WTC11 (cell line): ENCODE data around the gene RMDN3. TPM values are rescaled to one million over a fixed set of nuclear protein-coding genes. Genes with fewer than 3 reads are reported as not detected.

ENCODE experiments used
- ATAC-seq: fragments of 200-7000 bp; cut with Tn5 transposase; 2 replicates; pipeline ENCODE4 v1.10.0; 2021; ENCODE audit warnings: mild to moderate bottlenecking, moderate library complexity
- CTCF ChIA-PET: fragments of 300-600 bp; sonication (Branson Sonifier 250); formaldehyde crosslinking; loops from one replicate; lab custom pipeline; 2021; ENCODE audit warnings: antibody characterized with exemption; lab: Charles Lee
- POLR2A ChIA-PET: fragments of 350-600 bp; sonication (Branson Sonifier 250); formaldehyde crosslinking; loops from one replicate; lab custom pipeline; 2021; ENCODE audit warnings: antibody characterized with exemption; lab: Charles Lee
- DNase-seq: peaks from one replicate; pipeline ENCODE4 v3.0.0; 2021; ENCODE audit warnings: low spot score
- H3K27ac Mint-ChIP-seq: 2 replicates; pipeline ENCODE4 v1.8.0; 2021; ENCODE audit warnings: mixed read lengths
- H3K27me3 Mint-ChIP-seq: 2 replicates; pipeline ENCODE4 v1.8.0; 2021; ENCODE audit warnings: low read depth, mild to moderate bottlenecking, moderate library complexity, mixed read lengths
- H3K36me3 Mint-ChIP-seq: 2 replicates; pipeline ENCODE4 v1.8.0; 2021; ENCODE audit warnings: mixed read lengths
- H3K4me1 Mint-ChIP-seq: 2 replicates; pipeline ENCODE4 v1.8.0; 2022; ENCODE audit warnings: mixed read lengths
- H3K4me3 Mint-ChIP-seq: 2 replicates; pipeline ENCODE4 v1.8.0; 2021; ENCODE audit warnings: mild to moderate bottlenecking, moderate library complexity, mixed read lengths
- H3K9me3 Mint-ChIP-seq: 2 replicates; pipeline ENCODE4 v1.8.0; 2021; ENCODE audit warnings: mixed read lengths
- ATF1 ChIP-seq: sonication (generic); formaldehyde crosslinking; IDR thresholded peaks from 2 replicates; pipeline ENCODE4 v1.8.1; 2023; ENCODE audit warnings: mild to moderate bottlenecking, moderate library complexity, missing genetic modification reagents
- ESRRA ChIP-seq: sonication (generic); formaldehyde crosslinking; IDR thresholded peaks from 2 replicates; pipeline ENCODE4 v1.8.1; 2022; ENCODE audit warnings: mild to moderate bottlenecking, missing genetic modification reagents, borderline replicate concordance
- MYBL2 ChIP-seq: sonication (generic); formaldehyde crosslinking; IDR thresholded peaks from 2 replicates; pipeline ENCODE4 v1.8.1; 2023; ENCODE audit warnings: mild to moderate bottlenecking, moderate library complexity, missing genetic modification reagents
- NFYB ChIP-seq: sonication (generic); formaldehyde crosslinking; conservative IDR thresholded peaks from 2 replicates; pipeline ENCODE4 v1.8.0; 2022; ENCODE audit warnings: low read depth, missing genetic modification reagents
- RELA ChIP-seq: sonication (generic); formaldehyde crosslinking; IDR thresholded peaks from 2 replicates; pipeline ENCODE4 v1.8.1; 2022; ENCODE audit warnings: missing genetic modification reagents, mild to moderate bottlenecking, borderline replicate concordance
- RORB ChIP-seq: fragments of 250-450 bp; sonication (Bioruptor Pico); IDR thresholded peaks from 2 replicates; pipeline ENCODE4 v1.9.0; 2021; ENCODE audit warnings: mild to moderate bottlenecking
- TCF7 ChIP-seq: sonication (generic); formaldehyde crosslinking; IDR thresholded peaks from 2 replicates; pipeline ENCODE4 v1.8.0; 2022; ENCODE audit warnings: mild to moderate bottlenecking, low read depth, missing genetic modification reagents, moderate library complexity
- TEAD4 ChIP-seq: sonication (generic); formaldehyde crosslinking; IDR thresholded peaks from 2 replicates; pipeline ENCODE4 v1.8.0; 2022; ENCODE audit warnings: mild to moderate bottlenecking, missing genetic modification reagents
- ZNF232 ChIP-seq: sonication (generic); formaldehyde crosslinking; IDR thresholded peaks from 2 replicates; pipeline ENCODE4 v1.8.0; 2022; ENCODE audit warnings: mild to moderate bottlenecking, missing genetic modification reagents
- ZNF416 ChIP-seq: fragments of 250-450 bp; sonication (Bioruptor Pico); IDR thresholded peaks from 2 replicates; pipeline ENCODE4 v1.9.0; 2021; ENCODE audit warnings: mild to moderate bottlenecking, inconsistent platforms
- total RNA-seq: library from RNA; stranded (reverse); gene quantifications from 3 replicates; pipeline ENCODE4 v1.2.3, GENCODE V29; 2021
- TF ChIP-seq, protein P1 (sequence below): fragments of 250-450 bp; sonication (Bioruptor Pico); IDR thresholded peaks from 2 replicates; pipeline ENCODE4 v1.9.0; 2021; ENCODE audit warnings: mild to moderate bottlenecking
- TF ChIP-seq, protein P2 (sequence below): fragments of 250-450 bp; sonication (Bioruptor Pico); IDR thresholded peaks from 2 replicates; pipeline ENCODE4 v2.1.2; 2022; ENCODE audit warnings: mild to moderate bottlenecking, moderate library complexity
- TF ChIP-seq, protein P3 (sequence below): sonication (generic); formaldehyde crosslinking; IDR thresholded peaks from 2 replicates; pipeline ENCODE4 v1.8.1; 2022; ENCODE audit warnings: low read depth, missing genetic modification reagents, borderline replicate concordance
- TF ChIP-seq, protein P4 (sequence below): sonication (generic); formaldehyde crosslinking; IDR thresholded peaks from 2 replicates; pipeline ENCODE4 v1.8.0; 2023; ENCODE audit warnings: mild to moderate bottlenecking, missing genetic modification reagents
- TF ChIP-seq, protein P5 (sequence below): fragments of 250-450 bp; sonication (Bioruptor Pico); IDR thresholded peaks from 2 replicates; pipeline ENCODE4 v1.8.0; 2021; ENCODE audit warnings: mild to moderate bottlenecking
- TF ChIP-seq, protein P6 (sequence below): sonication (generic); formaldehyde crosslinking; IDR thresholded peaks from 2 replicates; pipeline ENCODE4 v1.8.1; 2023; ENCODE audit warnings: mild to moderate bottlenecking, missing genetic modification reagents, borderline replicate concordance

The RMDN3 gene
- total RNA-seq, 1 experiment from 2014 or later, result 22.8 TPM

DNA sequence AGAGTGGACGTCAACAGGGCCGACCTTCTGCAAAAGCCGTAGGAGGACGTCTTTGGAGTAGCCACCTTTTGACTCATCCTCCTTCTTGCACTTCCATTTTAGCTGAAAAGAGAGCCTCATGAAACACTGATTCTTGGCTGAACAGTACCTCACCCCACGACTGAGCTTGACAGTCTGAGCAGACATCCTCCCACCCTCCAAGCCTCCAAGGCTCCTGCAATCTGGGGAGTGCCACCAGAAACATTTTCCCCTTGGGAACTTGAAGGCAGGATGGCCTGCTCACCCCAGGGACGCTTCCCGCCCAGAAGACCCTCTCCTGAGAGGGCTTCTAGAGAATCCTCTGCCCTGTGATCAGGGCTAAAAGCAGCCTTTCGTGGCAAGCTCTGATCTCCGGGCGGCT is 20.0 kb upstream of the RMDN3 start:
- DNase-seq (no peak), ATAC-seq (no peak)
- no peak overlapping the region for H3K4me3 Mint-ChIP-seq
- H3K4me1 Mint-ChIP-seq, result no peaks in the 10 kb centered on the region
- no peak overlapping the region for H3K27ac Mint-ChIP-seq
- POLR2A ChIA-PET, result no interaction called here
- CTCF ChIA-PET, result no interaction called here
- no peaks in the 10 kb centered on the region for H3K27me3 Mint-ChIP-seq
- no peaks in the 10 kb centered on the region for H3K9me3 Mint-ChIP-seq
- no peak for TF ChIP-seq MYBL2
- peaks cover 27% of the 10 kb centered on the region for H3K36me3 Mint-ChIP-seq

DNA sequence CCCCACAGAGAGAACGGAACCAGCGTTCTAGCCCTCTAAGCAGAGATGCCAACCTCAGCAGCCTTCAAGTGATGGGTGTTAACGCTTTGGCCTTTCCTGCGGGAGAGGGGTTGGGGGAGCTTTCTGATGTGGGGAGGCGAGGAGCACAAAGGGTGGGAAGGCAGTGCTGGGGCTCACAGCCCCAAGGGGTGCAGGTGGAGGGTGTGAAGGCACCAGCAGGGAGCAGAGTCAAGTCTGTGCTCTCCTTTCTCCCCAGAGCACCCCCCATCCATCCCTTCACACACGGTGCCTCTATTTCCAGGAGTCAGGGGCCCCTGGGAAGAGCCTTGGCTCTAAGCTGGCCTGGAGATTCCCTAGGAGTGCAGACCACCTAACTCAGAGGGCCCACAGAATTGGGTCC is 18.8 kb upstream of the RMDN3 start:
- ATAC-seq, result no peak
- Mint-ChIP-seq H3K27ac (no peak overlapping the region), H3K9me3 (no peaks in the 10 kb centered on the region), H3K36me3 (peaks cover 22% of the 10 kb centered on the region), H3K4me1 (no peaks in the 10 kb centered on the region), H3K27me3 (no peaks in the 10 kb centered on the region), H3K4me3 (no peak overlapping the region)
- DNase-seq, result no peak
- TF ChIP-seq RELA (CRISPR knock-in tag) (no peak), ESRRA (CRISPR knock-in tag) (no peak), NFYB (CRISPR knock-in tag) (no peak), TEAD4 (CRISPR knock-in tag) (no peak), ZNF416 (no peak), RORB (CRISPR knock-in tag) (no peak), ZNF232 (CRISPR knock-in tag) (no peak), ATF1 (no peak), TCF7 (CRISPR knock-in tag) (no peak)
- TF ChIP-seq, protein P1, sequence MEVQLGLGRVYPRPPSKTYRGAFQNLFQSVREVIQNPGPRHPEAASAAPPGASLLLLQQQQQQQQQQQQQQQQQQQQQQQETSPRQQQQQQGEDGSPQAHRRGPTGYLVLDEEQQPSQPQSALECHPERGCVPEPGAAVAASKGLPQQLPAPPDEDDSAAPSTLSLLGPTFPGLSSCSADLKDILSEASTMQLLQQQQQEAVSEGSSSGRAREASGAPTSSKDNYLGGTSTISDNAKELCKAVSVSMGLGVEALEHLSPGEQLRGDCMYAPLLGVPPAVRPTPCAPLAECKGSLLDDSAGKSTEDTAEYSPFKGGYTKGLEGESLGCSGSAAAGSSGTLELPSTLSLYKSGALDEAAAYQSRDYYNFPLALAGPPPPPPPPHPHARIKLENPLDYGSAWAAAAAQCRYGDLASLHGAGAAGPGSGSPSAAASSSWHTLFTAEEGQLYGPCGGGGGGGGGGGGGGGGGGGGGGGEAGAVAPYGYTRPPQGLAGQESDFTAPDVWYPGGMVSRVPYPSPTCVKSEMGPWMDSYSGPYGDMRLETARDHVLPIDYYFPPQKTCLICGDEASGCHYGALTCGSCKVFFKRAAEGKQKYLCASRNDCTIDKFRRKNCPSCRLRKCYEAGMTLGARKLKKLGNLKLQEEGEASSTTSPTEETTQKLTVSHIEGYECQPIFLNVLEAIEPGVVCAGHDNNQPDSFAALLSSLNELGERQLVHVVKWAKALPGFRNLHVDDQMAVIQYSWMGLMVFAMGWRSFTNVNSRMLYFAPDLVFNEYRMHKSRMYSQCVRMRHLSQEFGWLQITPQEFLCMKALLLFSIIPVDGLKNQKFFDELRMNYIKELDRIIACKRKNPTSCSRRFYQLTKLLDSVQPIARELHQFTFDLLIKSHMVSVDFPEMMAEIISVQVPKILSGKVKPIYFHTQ (CRISPR knock-in tag), result no peak
- TF ChIP-seq, protein P2, sequence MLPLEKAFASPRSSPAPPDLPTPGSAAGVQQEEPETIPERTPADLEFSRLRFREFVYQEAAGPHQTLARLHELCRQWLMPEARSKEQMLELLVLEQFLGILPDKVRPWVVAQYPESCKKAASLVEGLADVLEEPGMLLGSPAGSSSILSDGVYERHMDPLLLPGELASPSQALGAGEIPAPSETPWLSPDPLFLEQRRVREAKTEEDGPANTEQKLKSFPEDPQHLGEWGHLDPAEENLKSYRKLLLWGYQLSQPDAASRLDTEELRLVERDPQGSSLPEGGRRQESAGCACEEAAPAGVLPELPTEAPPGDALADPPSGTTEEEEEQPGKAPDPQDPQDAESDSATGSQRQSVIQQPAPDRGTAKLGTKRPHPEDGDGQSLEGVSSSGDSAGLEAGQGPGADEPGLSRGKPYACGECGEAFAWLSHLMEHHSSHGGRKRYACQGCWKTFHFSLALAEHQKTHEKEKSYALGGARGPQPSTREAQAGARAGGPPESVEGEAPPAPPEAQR (CRISPR knock-in tag), result no peak
- TF ChIP-seq, protein P3, sequence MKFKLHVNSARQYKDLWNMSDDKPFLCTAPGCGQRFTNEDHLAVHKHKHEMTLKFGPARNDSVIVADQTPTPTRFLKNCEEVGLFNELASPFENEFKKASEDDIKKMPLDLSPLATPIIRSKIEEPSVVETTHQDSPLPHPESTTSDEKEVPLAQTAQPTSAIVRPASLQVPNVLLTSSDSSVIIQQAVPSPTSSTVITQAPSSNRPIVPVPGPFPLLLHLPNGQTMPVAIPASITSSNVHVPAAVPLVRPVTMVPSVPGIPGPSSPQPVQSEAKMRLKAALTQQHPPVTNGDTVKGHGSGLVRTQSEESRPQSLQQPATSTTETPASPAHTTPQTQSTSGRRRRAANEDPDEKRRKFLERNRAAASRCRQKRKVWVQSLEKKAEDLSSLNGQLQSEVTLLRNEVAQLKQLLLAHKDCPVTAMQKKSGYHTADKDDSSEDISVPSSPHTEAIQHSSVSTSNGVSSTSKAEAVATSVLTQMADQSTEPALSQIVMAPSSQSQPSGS, result no peak
- TF ChIP-seq, protein P4, sequence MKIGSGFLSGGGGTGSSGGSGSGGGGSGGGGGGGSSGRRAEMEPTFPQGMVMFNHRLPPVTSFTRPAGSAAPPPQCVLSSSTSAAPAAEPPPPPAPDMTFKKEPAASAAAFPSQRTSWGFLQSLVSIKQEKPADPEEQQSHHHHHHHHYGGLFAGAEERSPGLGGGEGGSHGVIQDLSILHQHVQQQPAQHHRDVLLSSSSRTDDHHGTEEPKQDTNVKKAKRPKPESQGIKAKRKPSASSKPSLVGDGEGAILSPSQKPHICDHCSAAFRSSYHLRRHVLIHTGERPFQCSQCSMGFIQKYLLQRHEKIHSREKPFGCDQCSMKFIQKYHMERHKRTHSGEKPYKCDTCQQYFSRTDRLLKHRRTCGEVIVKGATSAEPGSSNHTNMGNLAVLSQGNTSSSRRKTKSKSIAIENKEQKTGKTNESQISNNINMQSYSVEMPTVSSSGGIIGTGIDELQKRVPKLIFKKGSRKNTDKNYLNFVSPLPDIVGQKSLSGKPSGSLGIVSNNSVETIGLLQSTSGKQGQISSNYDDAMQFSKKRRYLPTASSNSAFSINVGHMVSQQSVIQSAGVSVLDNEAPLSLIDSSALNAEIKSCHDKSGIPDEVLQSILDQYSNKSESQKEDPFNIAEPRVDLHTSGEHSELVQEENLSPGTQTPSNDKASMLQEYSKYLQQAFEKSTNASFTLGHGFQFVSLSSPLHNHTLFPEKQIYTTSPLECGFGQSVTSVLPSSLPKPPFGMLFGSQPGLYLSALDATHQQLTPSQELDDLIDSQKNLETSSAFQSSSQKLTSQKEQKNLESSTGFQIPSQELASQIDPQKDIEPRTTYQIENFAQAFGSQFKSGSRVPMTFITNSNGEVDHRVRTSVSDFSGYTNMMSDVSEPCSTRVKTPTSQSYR (CRISPR knock-in tag), result no peak
- TF ChIP-seq, protein P5, sequence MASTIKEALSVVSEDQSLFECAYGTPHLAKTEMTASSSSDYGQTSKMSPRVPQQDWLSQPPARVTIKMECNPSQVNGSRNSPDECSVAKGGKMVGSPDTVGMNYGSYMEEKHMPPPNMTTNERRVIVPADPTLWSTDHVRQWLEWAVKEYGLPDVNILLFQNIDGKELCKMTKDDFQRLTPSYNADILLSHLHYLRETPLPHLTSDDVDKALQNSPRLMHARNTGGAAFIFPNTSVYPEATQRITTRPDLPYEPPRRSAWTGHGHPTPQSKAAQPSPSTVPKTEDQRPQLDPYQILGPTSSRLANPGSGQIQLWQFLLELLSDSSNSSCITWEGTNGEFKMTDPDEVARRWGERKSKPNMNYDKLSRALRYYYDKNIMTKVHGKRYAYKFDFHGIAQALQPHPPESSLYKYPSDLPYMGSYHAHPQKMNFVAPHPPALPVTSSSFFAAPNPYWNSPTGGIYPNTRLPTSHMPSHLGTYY (CRISPR knock-in tag), result no peak
- TF ChIP-seq, protein P6, sequence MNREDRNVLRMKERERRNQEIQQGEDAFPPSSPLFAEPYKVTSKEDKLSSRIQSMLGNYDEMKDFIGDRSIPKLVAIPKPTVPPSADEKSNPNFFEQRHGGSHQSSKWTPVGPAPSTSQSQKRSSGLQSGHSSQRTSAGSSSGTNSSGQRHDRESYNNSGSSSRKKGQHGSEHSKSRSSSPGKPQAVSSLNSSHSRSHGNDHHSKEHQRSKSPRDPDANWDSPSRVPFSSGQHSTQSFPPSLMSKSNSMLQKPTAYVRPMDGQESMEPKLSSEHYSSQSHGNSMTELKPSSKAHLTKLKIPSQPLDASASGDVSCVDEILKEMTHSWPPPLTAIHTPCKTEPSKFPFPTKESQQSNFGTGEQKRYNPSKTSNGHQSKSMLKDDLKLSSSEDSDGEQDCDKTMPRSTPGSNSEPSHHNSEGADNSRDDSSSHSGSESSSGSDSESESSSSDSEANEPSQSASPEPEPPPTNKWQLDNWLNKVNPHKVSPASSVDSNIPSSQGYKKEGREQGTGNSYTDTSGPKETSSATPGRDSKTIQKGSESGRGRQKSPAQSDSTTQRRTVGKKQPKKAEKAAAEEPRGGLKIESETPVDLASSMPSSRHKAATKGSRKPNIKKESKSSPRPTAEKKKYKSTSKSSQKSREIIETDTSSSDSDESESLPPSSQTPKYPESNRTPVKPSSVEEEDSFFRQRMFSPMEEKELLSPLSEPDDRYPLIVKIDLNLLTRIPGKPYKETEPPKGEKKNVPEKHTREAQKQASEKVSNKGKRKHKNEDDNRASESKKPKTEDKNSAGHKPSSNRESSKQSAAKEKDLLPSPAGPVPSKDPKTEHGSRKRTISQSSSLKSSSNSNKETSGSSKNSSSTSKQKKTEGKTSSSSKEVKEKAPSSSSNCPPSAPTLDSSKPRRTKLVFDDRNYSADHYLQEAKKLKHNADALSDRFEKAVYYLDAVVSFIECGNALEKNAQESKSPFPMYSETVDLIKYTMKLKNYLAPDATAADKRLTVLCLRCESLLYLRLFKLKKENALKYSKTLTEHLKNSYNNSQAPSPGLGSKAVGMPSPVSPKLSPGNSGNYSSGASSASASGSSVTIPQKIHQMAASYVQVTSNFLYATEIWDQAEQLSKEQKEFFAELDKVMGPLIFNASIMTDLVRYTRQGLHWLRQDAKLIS (CRISPR knock-in tag), result no peak
- POLR2A ChIA-PET, result no interaction called here
- CTCF ChIA-PET, result no interaction called here
